Hepatocyte (in vitro differentiated cells): ENCODE measurements around the gene PTX3. TPM values are rescaled to one million over a fixed set of nuclear protein-coding genes. Genes with fewer than 3 reads are reported as not detected.

Experiments used
- DNase-seq: peaks from one replicate; pipeline ENCODE4 v3.0.0-alpha.2; 2016; ENCODE audit warnings: low spot score
- H2AFZ ChIP-seq: fragments of 200-600 bp; sonication (generic); 2 replicates; pipeline ENCODE4 v1.6.0; 2016; ENCODE audit warnings: antibody characterized with exemption, mild to moderate bottlenecking
- H3K27ac ChIP-seq: fragments of 200-600 bp; sonication (generic); 2 replicates; pipeline ENCODE4 v1.5.1; 2016; ENCODE audit warnings: mild to moderate bottlenecking
- H3K27me3 ChIP-seq: fragments of 200-600 bp; sonication (generic); 2 replicates; pipeline ENCODE4 v1.6.1; 2016
- H3K36me3 ChIP-seq: fragments of 200-600 bp; sonication (generic); replicated peaks from 2 replicates; pipeline ENCODE4 v1.5.1; 2016; ENCODE audit warnings: low read depth; ENCODE audit not compliant: insufficient read depth
- H3K4me1 ChIP-seq: fragments of 200-600 bp; sonication (generic); 2 replicates; pipeline ENCODE4 v1.5.1; 2016; ENCODE audit warnings: mild to moderate bottlenecking, moderate library complexity; ENCODE audit not compliant: insufficient read depth
- H3K4me2 ChIP-seq: fragments of 200-600 bp; sonication (generic); 2 replicates; pipeline ENCODE4 v1.6.0; 2016
- H3K4me3 ChIP-seq: fragments of 200-600 bp; sonication (generic); 2 replicates; pipeline ENCODE4 v1.5.1; 2016; ENCODE audit warnings: mild to moderate bottlenecking
- H3K79me2 ChIP-seq: fragments of 200-600 bp; sonication (generic); 2 replicates; pipeline ENCODE4 v1.6.0; 2017; ENCODE audit warnings: mild to moderate bottlenecking
- H3K9me2 ChIP-seq: fragments of 200-600 bp; sonication (generic); replicated peaks from 2 replicates; pipeline ENCODE4 v1.6.0; 2017; ENCODE audit warnings: mild to moderate bottlenecking; ENCODE audit not compliant: insufficient read depth
- H3K9me3 ChIP-seq: fragments of 200-600 bp; sonication (generic); 2 replicates; pipeline ENCODE4 v1.5.1; 2016; ENCODE audit warnings: low read depth, mild to moderate bottlenecking
- H4K20me1 ChIP-seq: fragments of 200-600 bp; sonication (generic); 2 replicates; pipeline ENCODE4 v1.6.0; 2016; ENCODE audit warnings: mild to moderate bottlenecking; ENCODE audit not compliant: insufficient read depth, poor library complexity, severe bottlenecking
- EZH2 ChIP-seq: fragments of 200-600 bp; sonication (generic); IDR thresholded peaks from 2 replicates; pipeline ENCODE4 v1.6.1; 2016; ENCODE audit warnings: antibody characterized with exemption, mild to moderate bottlenecking, borderline replicate concordance
- EZH2phosphoT487 ChIP-seq: fragments of 200-600 bp; sonication (generic); IDR thresholded peaks from one replicate; pipeline ENCODE4 v1.6.1; 2018; ENCODE audit warnings: antibody characterized with exemption, mild to moderate bottlenecking, low read depth, moderate library complexity; ENCODE audit not compliant: unreplicated experiment, severe bottlenecking
- WGBS: methylation state at CpG from one replicate; pipeline ENCODE4 v1.1.6; 2016; ENCODE audit warnings: low lambda C conversion rate; ENCODE audit errors: missing lambda C conversion rate; 5-methylcytosine and 5-hydroxymethylcytosine counted together
- polyA plus RNA-seq: library from polyadenylated mRNA; unstranded; fragments of >200 nt; fragmentation: Nextera tagmentation; extraction: Ambion mirVana; gene quantifications from 2 replicates; pipeline ENCODE4 v1.2.1, GENCODE V29; 2016
- total RNA-seq: library from RNA; depleted of rRNA; stranded (reverse); fragments of >200 nt; gene quantifications from 2 replicates; pipeline ENCODE4 v1.2.3, GENCODE V29; 2014
- TF ChIP-seq, protein P1 (sequence below): fragments of 200-600 bp; sonication (generic); IDR thresholded peaks from 2 replicates; pipeline ENCODE4 v1.5.1; 2016; ENCODE audit warnings: antibody characterized with exemption, mild to moderate bottlenecking; ENCODE audit not compliant: poor library complexity

Gene PTX3
- total and polyA plus RNA-seq, 2 experiments from 2014 or later: 23.7 to 41.5 TPM

DNA sequence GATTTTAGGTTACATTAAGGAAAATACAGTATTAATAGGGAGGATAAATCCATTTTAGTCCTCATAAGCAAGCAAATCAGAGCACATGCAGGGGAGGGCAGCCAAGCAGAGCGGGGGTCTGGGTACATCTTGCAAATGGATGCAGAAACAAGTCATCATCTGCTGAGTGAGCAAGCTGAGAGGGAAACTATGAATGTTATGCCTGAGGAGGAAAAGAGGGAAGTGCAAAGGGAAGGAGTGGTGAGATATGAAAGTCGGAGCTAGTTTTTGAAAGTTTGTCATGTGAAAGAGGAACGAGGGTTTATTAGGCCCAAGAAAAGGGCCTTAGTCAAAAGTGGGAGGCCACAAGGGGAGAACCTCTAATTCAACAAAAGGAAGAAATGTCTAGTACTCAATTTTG lies 15.4 kb downstream of the PTX3 start:
- H3K27me3 ChIP-seq: no peaks in the 10 kb centered on the region
- no peaks in the 10 kb centered on the region for H3K4me1 ChIP-seq
- TF ChIP-seq, protein P1, sequence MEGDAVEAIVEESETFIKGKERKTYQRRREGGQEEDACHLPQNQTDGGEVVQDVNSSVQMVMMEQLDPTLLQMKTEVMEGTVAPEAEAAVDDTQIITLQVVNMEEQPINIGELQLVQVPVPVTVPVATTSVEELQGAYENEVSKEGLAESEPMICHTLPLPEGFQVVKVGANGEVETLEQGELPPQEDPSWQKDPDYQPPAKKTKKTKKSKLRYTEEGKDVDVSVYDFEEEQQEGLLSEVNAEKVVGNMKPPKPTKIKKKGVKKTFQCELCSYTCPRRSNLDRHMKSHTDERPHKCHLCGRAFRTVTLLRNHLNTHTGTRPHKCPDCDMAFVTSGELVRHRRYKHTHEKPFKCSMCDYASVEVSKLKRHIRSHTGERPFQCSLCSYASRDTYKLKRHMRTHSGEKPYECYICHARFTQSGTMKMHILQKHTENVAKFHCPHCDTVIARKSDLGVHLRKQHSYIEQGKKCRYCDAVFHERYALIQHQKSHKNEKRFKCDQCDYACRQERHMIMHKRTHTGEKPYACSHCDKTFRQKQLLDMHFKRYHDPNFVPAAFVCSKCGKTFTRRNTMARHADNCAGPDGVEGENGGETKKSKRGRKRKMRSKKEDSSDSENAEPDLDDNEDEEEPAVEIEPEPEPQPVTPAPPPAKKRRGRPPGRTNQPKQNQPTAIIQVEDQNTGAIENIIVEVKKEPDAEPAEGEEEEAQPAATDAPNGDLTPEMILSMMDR: no peak
- TF ChIP-seq EZH2phosphoT487 (no peak), EZH2 (no peak)
- no peak overlapping the region for H2AFZ ChIP-seq
- H4K20me1 ChIP-seq: no peaks in the 10 kb centered on the region
- H3K9me2 ChIP-seq: no peaks in the 10 kb centered on the region
- WGBS: 82% methylated on average over 3 of the region's 3 CpGs
- no peaks in the 10 kb centered on the region for H3K79me2 ChIP-seq
- H3K4me3 ChIP-seq: no peak overlapping the region
- H3K4me2 ChIP-seq: no peak overlapping the region
- no peaks in the 10 kb centered on the region for H3K9me3 ChIP-seq
- H3K36me3 ChIP-seq: no peaks in the 10 kb centered on the region
- no peak for DNase-seq
- no peak overlapping the region for H3K27ac ChIP-seq

DNA sequence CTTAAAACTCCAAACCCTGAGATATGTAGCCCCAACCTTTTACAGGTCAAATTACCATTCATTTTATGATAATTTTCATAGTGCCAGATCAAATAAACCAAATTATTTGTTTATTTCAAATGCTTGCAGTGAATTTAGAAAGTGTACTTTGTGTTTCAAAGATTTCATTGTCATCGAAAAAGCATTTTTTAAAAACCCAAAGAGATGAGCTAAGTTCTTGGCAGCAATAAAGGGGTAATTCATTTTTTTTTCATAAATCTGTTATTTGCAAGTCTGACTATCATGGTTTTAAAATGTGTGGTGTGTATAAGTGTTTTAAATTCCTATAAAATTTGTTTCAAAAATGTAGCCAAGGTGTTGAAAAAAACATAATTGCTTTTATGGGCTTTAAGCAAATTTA lies 17.2 kb downstream of the PTX3 start:
- Histone ChIP-seq H3K79me2 (no peaks in the 10 kb centered on the region), H3K27me3 (no peaks in the 10 kb centered on the region), H3K27ac (no peak overlapping the region), H3K36me3 (no peaks in the 10 kb centered on the region), H3K9me3 (no peaks in the 10 kb centered on the region), H3K4me1 (no peaks in the 10 kb centered on the region), H3K4me3 (no peak overlapping the region), H4K20me1 (no peaks in the 10 kb centered on the region), H3K4me2 (no peak overlapping the region), H2AFZ (no peak overlapping the region), H3K9me2 (no peaks in the 10 kb centered on the region)
- TF ChIP-seq EZH2phosphoT487 (no peak), EZH2 (no peak)
- TF ChIP-seq, protein P1: no peak
- 69% methylated on average over 1 of the region's 1 CpG for WGBS
- no peak for DNase-seq

DNA sequence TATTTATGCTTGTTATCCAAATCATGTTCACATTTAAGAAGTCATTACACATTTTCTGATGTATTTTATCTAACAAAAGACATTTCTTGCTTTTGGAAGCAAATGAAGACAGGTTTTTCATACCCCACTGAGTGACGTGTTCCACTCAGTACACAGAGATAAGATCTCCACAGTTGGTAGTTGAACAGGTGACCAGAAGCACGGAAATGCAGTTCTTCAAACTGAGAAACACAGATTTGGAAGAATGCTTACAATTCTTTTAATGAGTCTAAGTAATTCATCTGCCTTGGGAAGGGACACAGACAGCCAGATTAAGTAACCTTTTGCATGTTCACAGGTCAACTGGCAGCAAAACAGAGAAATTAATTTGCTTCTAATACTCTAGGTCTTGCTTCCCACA lies 23.1 kb downstream of the PTX3 start:
- 67% methylated on average over 2 of the region's 2 CpGs for WGBS
- Histone ChIP-seq H2AFZ (no peak overlapping the region), H3K4me2 (no peak overlapping the region)

More for the DNA sequence above, 23.1 kb downstream of the PTX3 start:
- H3K79me2 ChIP-seq: no peaks in the 10 kb centered on the region
- H3K9me2 ChIP-seq: no peaks in the 10 kb centered on the region
- no peaks in the 10 kb centered on the region for H3K4me1 ChIP-seq
- DNase-seq: no peak
- no peak overlapping the region for H3K27ac ChIP-seq
- no peaks in the 10 kb centered on the region for H4K20me1 ChIP-seq
- no peaks in the 10 kb centered on the region for H3K27me3 ChIP-seq
- TF ChIP-seq EZH2phosphoT487: no peak
- TF ChIP-seq, protein P1: no peak
- no peak for TF ChIP-seq EZH2
- no peak overlapping the region for H3K4me3 ChIP-seq
- H3K36me3 ChIP-seq: no peaks in the 10 kb centered on the region
- no peaks in the 10 kb centered on the region for H3K9me3 ChIP-seq
